ENCODE measurements around the gene ACER3. TPM values are rescaled to one million over a fixed set of nuclear protein-coding genes. Genes with fewer than 3 reads are reported as not detected.

ACER3 gene
- total and polyA plus RNA-seq, 2 experiments from 2014 or later, result 6.2 to 26.5 TPM

DNA sequence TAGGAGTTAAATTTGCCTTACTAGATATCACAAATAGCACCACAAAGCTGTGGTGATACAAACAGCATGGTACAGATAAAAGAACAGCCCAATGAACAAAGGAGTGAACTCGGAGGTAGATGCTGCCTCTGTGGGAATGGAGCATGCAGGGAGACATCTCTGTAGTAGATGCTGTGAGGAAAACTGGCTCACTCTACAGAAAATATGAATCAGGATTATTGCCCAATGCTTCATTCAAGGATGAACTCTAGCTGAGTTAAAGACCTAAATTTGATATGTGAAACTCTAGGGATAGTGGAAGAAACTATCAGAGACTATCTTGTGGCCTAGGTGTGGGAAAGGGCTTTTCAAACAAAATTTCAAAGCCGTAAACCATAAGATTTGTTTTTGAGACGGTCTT is 190.8 kb downstream of the ACER3 start:
- Histone ChIP-seq H4K20me1 (replicated peaks; ENCODE audit: insufficient read depth) (no peaks in the 10 kb centered on the region), H3K27ac (ENCODE audit: low read depth) (no peak overlapping the region), H3K4me2 (no peak overlapping the region), H2AFZ (0 out of 2 replicates have a peak overlapping the region, but pooled peaks have one; percentile 28), H3K79me2 (replicated peaks; ENCODE audit: insufficient read depth) (no peaks in the 10 kb centered on the region), H3K36me3 (ENCODE audit: insufficient read depth) (no peaks in the 10 kb centered on the region), H3K4me1 (ENCODE audit: insufficient read depth) (0 out of 2 replicates have a peak, but pooled peaks cover 4% of the 10 kb centered on the region), H3K4me3 (no peak overlapping the region), H3F3A (replicated peaks; ENCODE audit: low read depth) (no peaks in the 10 kb centered on the region), H3K27me3 (ENCODE audit: insufficient read depth) (no peaks in the 10 kb centered on the region), H3K9me2 (ENCODE audit: insufficient read depth) (no peaks in the 10 kb centered on the region)
- no peak for ATAC-seq
- Mint-ChIP-seq H3K4me3 (no peak overlapping the region), H3K27me3 (ENCODE audit: insufficient read depth, low read depth, poor library complexity) (peaks cover 2% of the 10 kb centered on the region), H3K4me1 (peaks cover 3% of the 10 kb centered on the region), H3K27ac (no peak overlapping the region), H3K9me3 (peaks cover 16% of the 10 kb centered on the region), H3K36me3 (ENCODE audit: low read depth) (no peaks in the 10 kb centered on the region; the same call in none of the 3 replicates)
- no peak for DNase-seq (ENCODE audit: low spot score)
- TF ChIP-seq, protein P1, sequence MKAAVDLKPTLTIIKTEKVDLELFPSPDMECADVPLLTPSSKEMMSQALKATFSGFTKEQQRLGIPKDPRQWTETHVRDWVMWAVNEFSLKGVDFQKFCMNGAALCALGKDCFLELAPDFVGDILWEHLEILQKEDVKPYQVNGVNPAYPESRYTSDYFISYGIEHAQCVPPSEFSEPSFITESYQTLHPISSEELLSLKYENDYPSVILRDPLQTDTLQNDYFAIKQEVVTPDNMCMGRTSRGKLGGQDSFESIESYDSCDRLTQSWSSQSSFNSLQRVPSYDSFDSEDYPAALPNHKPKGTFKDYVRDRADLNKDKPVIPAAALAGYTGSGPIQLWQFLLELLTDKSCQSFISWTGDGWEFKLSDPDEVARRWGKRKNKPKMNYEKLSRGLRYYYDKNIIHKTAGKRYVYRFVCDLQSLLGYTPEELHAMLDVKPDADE (IDR thresholded peaks at IDR 0.05), result no peak
- TF ChIP-seq EZH2phosphoT487 (IDR thresholded peaks at IDR 0.05; ENCODE audit: unreplicated experiment) (no peak), EZH2 (IDR thresholded peaks at IDR 0.05; ENCODE audit: low read depth, unreplicated experiment) (no peak), JUNB (IDR thresholded peaks at IDR 0.05; ENCODE audit: unreplicated experiment) (no peak), CREB1 (CRISPR knock-in tag; IDR thresholded peaks at IDR 0.05; ENCODE audit: low read depth) (no peak), POLR2AphosphoS5 (IDR thresholded peaks at IDR 0.05; ENCODE audit: low read depth) (no peak), STAT1 (IDR thresholded peaks at IDR 0.05; ENCODE audit: unreplicated experiment) (no peak), NANOG (IDR thresholded peaks at IDR 0.05; ENCODE audit: borderline replicate concordance) (no peak), ZNF114 (CRISPR knock-in tag; IDR thresholded peaks at IDR 0.05) (no peak), ZNF331 (CRISPR knock-in tag; IDR thresholded peaks at IDR 0.05; ENCODE audit: low read depth) (no peak)
- TF ChIP-seq, protein P2, sequence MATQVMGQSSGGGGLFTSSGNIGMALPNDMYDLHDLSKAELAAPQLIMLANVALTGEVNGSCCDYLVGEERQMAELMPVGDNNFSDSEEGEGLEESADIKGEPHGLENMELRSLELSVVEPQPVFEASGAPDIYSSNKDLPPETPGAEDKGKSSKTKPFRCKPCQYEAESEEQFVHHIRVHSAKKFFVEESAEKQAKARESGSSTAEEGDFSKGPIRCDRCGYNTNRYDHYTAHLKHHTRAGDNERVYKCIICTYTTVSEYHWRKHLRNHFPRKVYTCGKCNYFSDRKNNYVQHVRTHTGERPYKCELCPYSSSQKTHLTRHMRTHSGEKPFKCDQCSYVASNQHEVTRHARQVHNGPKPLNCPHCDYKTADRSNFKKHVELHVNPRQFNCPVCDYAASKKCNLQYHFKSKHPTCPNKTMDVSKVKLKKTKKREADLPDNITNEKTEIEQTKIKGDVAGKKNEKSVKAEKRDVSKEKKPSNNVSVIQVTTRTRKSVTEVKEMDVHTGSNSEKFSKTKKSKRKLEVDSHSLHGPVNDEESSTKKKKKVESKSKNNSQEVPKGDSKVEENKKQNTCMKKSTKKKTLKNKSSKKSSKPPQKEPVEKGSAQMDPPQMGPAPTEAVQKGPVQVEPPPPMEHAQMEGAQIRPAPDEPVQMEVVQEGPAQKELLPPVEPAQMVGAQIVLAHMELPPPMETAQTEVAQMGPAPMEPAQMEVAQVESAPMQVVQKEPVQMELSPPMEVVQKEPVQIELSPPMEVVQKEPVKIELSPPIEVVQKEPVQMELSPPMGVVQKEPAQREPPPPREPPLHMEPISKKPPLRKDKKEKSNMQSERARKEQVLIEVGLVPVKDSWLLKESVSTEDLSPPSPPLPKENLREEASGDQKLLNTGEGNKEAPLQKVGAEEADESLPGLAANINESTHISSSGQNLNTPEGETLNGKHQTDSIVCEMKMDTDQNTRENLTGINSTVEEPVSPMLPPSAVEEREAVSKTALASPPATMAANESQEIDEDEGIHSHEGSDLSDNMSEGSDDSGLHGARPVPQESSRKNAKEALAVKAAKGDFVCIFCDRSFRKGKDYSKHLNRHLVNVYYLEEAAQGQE (IDR thresholded peaks at IDR 0.05; ENCODE audit: unreplicated experiment), result no peak
- TF ChIP-seq, protein P3, sequence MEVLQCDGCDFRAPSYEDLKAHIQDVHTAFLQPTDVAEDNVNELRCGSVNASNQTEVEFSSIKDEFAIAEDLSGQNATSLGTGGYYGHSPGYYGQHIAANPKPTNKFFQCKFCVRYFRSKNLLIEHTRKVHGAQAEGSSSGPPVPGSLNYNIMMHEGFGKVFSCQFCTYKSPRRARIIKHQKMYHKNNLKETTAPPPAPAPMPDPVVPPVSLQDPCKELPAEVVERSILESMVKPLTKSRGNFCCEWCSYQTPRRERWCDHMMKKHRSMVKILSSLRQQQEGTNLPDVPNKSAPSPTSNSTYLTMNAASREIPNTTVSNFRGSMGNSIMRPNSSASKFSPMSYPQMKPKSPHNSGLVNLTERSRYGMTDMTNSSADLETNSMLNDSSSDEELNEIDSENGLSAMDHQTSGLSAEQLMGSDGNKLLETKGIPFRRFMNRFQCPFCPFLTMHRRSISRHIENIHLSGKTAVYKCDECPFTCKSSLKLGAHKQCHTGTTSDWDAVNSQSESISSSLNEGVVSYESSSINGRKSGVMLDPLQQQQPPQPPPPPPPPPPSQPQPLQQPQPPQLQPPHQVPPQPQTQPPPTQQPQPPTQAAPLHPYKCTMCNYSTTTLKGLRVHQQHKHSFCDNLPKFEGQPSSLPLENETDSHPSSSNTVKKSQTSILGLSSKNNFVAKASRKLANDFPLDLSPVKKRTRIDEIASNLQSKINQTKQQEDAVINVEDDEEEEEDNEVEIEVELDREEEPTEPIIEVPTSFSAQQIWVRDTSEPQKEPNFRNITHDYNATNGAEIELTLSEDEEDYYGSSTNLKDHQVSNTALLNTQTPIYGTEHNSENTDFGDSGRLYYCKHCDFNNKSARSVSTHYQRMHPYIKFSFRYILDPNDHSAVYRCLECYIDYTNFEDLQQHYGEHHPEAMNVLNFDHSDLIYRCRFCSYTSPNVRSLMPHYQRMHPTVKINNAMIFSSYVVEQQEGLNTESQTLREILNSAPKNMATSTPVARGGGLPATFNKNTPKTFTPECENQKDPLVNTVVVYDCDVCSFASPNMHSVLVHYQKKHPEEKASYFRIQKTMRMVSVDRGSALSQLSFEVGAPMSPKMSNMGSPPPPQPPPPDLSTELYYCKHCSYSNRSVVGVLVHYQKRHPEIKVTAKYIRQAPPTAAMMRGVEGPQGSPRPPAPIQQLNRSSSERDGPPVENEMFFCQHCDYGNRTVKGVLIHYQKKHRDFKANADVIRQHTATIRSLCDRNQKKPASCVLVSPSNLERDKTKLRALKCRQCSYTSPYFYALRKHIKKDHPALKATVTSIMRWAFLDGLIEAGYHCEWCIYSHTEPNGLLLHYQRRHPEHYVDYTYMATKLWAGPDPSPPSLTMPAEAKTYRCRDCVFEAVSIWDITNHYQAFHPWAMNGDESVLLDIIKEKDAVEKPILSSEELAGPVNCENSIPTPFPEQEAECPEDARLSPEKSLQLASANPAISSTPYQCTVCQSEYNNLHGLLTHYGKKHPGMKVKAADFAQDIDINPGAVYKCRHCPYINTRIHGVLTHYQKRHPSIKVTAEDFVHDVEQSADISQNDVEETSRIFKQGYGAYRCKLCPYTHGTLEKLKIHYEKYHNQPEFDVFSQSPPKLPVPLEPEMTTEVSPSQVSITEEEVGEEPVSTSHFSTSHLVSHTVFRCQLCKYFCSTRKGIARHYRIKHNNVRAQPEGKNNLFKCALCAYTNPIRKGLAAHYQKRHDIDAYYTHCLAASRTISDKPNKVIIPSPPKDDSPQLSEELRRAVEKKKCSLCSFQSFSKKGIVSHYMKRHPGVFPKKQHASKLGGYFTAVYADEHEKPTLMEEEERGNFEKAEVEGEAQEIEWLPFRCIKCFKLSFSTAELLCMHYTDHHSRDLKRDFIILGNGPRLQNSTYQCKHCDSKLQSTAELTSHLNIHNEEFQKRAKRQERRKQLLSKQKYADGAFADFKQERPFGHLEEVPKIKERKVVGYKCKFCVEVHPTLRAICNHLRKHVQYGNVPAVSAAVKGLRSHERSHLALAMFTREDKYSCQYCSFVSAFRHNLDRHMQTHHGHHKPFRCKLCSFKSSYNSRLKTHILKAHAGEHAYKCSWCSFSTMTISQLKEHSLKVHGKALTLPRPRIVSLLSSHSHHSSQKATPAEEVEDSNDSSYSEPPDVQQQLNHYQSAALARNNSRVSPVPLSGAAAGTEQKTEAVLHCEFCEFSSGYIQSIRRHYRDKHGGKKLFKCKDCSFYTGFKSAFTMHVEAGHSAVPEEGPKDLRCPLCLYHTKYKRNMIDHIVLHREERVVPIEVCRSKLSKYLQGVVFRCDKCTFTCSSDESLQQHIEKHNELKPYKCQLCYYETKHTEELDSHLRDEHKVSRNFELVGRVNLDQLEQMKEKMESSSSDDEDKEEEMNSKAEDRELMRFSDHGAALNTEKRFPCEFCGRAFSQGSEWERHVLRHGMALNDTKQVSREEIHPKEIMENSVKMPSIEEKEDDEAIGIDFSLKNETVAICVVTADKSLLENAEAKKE (CRISPR knock-in tag; IDR thresholded peaks at IDR 0.05), result no peak
- TF ChIP-seq, protein P4, sequence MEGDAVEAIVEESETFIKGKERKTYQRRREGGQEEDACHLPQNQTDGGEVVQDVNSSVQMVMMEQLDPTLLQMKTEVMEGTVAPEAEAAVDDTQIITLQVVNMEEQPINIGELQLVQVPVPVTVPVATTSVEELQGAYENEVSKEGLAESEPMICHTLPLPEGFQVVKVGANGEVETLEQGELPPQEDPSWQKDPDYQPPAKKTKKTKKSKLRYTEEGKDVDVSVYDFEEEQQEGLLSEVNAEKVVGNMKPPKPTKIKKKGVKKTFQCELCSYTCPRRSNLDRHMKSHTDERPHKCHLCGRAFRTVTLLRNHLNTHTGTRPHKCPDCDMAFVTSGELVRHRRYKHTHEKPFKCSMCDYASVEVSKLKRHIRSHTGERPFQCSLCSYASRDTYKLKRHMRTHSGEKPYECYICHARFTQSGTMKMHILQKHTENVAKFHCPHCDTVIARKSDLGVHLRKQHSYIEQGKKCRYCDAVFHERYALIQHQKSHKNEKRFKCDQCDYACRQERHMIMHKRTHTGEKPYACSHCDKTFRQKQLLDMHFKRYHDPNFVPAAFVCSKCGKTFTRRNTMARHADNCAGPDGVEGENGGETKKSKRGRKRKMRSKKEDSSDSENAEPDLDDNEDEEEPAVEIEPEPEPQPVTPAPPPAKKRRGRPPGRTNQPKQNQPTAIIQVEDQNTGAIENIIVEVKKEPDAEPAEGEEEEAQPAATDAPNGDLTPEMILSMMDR (conservative IDR thresholded peaks at IDR 0.05; ENCODE audit: low read depth in 2 of 2), result no peak
